Stomach (tissue), 4 donors: ENCODE measurements around the gene ARPP19.

Experiments used
- CTCF ChIP-seq, 7 experiments: fragments of 450-650 bp in 4 of 7; fragments of 200-600 bp in 3 of 7; sonication (generic) in 3 of 7; IDR thresholded peaks; one replicate each; pipeline ENCODE4 v1.5.1; 2016 to 2019; ENCODE audit warnings: antibody characterized with exemption in 7 of 7, control low read depth in 2 of 7, mild to moderate bottlenecking in 1 of 7
- EP300 ChIP-seq: sonication (generic); formaldehyde crosslinking; IDR thresholded peaks from one replicate; pipeline ENCODE4 v1.6.1; 2017; ENCODE audit warnings: antibody characterized with exemption
- POLR2A ChIP-seq, 4 donors: fragments of 450-650 bp; IDR thresholded peaks; one replicate each; pipeline ENCODE4 v1.6.1; 2016; ENCODE audit warnings: antibody characterized with exemption in 4 of 4, control low read depth in 2 of 4, mild to moderate bottlenecking in 1 of 4, moderate library complexity in 1 of 4
- POLR2AphosphoS5 ChIP-seq, 3 donors: sonication (generic); formaldehyde crosslinking; IDR thresholded peaks; one replicate each; pipeline ENCODE4 v1.6.1; 2016; ENCODE audit warnings: antibody characterized with exemption in 3 of 3

- TF ChIP-seq CTCF (IDR thresholded peaks at IDR 0.05): no peak
- TF ChIP-seq POLR2AphosphoS5 (IDR thresholded peaks at IDR 0.05): no peak
- no peak for TF ChIP-seq POLR2A (IDR thresholded peaks at IDR 0.05)
- TF ChIP-seq EP300: no peak
Measured at GRCh38 chr15:52551762-52552161, 17.1 kb downstream of the ARPP19 start.
